Measurements from ENCODE around the gene PDGFB. TPM values are rescaled to one million over a fixed set of nuclear protein-coding genes. Genes with fewer than 3 reads are reported as not detected.

The PDGFB gene
- total and polyA plus RNA-seq, 2 of the 4 experiments (the other 2 are of a cell fraction), result 0.07 TPM; not detected in 1

GRCh38 chr22:39176714-39177455 lies 67.9 kb downstream of the PDGFB start:
- H3K23ac ChIP-seq (ENCODE audit: low read depth, low read length), result peak overlapping the region; percentile 96
- ATAC-seq (ENCODE audit: low read depth) (no peak), DNase-seq (no peak)
- H2BK20ac ChIP-seq (ENCODE audit: low read depth, low read length), result peak overlapping the region; percentile 100
- peak overlapping the region; percentile 100 for H3K4ac ChIP-seq (ENCODE audit: low read depth, low read length)
- peak overlapping the region; percentile 85 for H2AFZ ChIP-seq (replicated peaks; ENCODE audit: low read length, poor library complexity)
- BruUV-seq (replicated peaks), result no TSS peak
- peak overlapping the region; percentile 94 for H2AK9ac ChIP-seq (replicated peaks; ENCODE audit: low read depth, low read length, poor library complexity)
- peaks cover 35% of the 10 kb centered on the region for H3K9me1 ChIP-seq (ENCODE audit: insufficient read depth, low read length)
- H3K79me1 ChIP-seq (ENCODE audit: low read depth in 1 of 2, low read length in 2 of 2), result peaks cover 0 to 16% of the 10 kb centered on the region in 2 experiments; a peak in 2 of 4 replicates
- CTCF ChIA-PET, result no interaction called here
- H3K14ac ChIP-seq (replicated peaks; ENCODE audit: low read depth, low read length), result peak overlapping the region; percentile 91
- WGBS, 2 experiments (ENCODE audit: extremely low coverage in 2 of 2, insufficient read length in 1 of 2), result 80% methylated on average over 1 of the region's 14 CpGs; no CpG with 5 or more reads in 1 of the 2 experiments
- H3K9me3 ChIP-seq (ENCODE audit: control insufficient read depth, insufficient read depth, low read length), result 0 out of 2 replicates have a peak, but pooled peaks cover 3% of the 10 kb centered on the region
- no peak overlapping the region for H3K4me3 ChIP-seq (ENCODE audit: insufficient read depth, low read depth, low read length)
- dilution Hi-C loops (cut with HindIII; ENCODE audit: low sequenced_read_pairs, unreplicated experiment) (no loop called here), in situ Hi-C loops (cut with MboI; ENCODE audit: low sequenced_read_pairs) (no loop called here), intact Hi-C loops (cut with micrococcal nuclease) (loop anchor here (10.0 kb wide), 1 partner anchor 318 kb away; no protein-coding TSS in a partner anchor)
- H2BK5ac ChIP-seq (ENCODE audit: low read depth, low read length, poor library complexity, severe bottlenecking), result peak overlapping the region; percentile 82
- no peaks in the 10 kb centered on the region for H3K27me3 ChIP-seq (ENCODE audit: control insufficient read depth, insufficient read depth, low read length)
- peak overlapping the region; percentile 100 for H2BK120ac ChIP-seq (ENCODE audit: low read depth, low read length)
- H3K36me3 ChIP-seq (ENCODE audit: control insufficient read depth, insufficient read depth, low read length), result no peaks in the 10 kb centered on the region
- peak overlapping the region; percentile 81 for H3K27ac ChIP-seq (ENCODE audit: insufficient read depth, low read length)
- H4K5ac ChIP-seq (ENCODE audit: low read depth, low read length), result peak overlapping the region; percentile 85
- no peaks in the 10 kb centered on the region for H4K20me1 ChIP-seq (ENCODE audit: insufficient read depth, low read length)
- peaks cover 36% of the 10 kb centered on the region for H3K4me1 ChIP-seq (ENCODE audit: control insufficient read depth, insufficient read depth, low read length)
- H3K56ac ChIP-seq (ENCODE audit: extremely low read depth, insufficient read depth, low read length), result peak overlapping the region; percentile 91
- 0 out of 2 replicates have a peak overlapping the region, but pooled peaks have one; percentile 13 for H3K9ac ChIP-seq (ENCODE audit: low read depth, low read length)
- H3K18ac ChIP-seq (ENCODE audit: low read depth, low read length), result peak overlapping the region; percentile 77
- peak overlapping the region; percentile 93; the same call in 2 of the 3 replicates for H2BK15ac ChIP-seq (ENCODE audit: low read depth, low read length)
- peak overlapping the region; percentile 84 to 97 for H4K8ac ChIP-seq (ENCODE audit: low read depth in 2 of 2, low read length in 2 of 2)
- peak overlapping the region; percentile 100 for H4K91ac ChIP-seq (ENCODE audit: insufficient read depth, low read depth, low read length)
- H2AK5ac ChIP-seq (ENCODE audit: low read depth, low read length), result peak overlapping the region; percentile 97
- POLR2A ChIA-PET (ENCODE audit: unreplicated experiment), result no interaction called here
- TF ChIP-seq CHD1 (IDR thresholded peaks at IDR 0.05; ENCODE audit: low read depth, low read length), result no peak
- TF ChIP-seq NFE2L2 (IDR thresholded peaks at IDR 0.05; ENCODE audit: low read depth, low read length), result no peak
- no peak for TF ChIP-seq CEBPB (IDR thresholded peaks at IDR 0.05; ENCODE audit: low read depth, low read length)
- TF ChIP-seq FOS (IDR thresholded peaks at IDR 0.05; ENCODE audit: low read depth, low read length), result no peak
- TF ChIP-seq CTCF (conservative IDR thresholded peaks at IDR 0.05; ENCODE audit: low read depth, low read length), result no peak
- no peak overlapping the region for H3K4me2 ChIP-seq (ENCODE audit: low read depth, low read length)

Measured in IMR-90 (cell line).